HepG2 (cell line): ENCODE results near the gene OR2F1. TPM values are rescaled to one million over a fixed set of nuclear protein-coding genes. Genes with fewer than 3 reads are reported as not detected.
A peak's percentile ranks its signal among the peaks of the same experiment; 100 is the strongest.
"Not testable (repeated sequence)": the region's sequence is repeated elsewhere in the genome, so short reads cannot be mapped to it uniquely, and the experiment has no call there.

ENCODE experiments used
- ATAC-seq: fragments of 200-7000 bp; cut with Tn5 transposase; 3 replicates; pipeline ENCODE4 v1.9.1; 2020; ENCODE audit warnings: mild to moderate bottlenecking, moderate library complexity
- BruUV-seq: library from RNA; stranded (reverse); fragments of 400-500 nt; replicated peaks from 2 replicates; lab custom pipeline; 2021; lab: Mats Ljungman, UMichigan
- CTCF ChIA-PET: fragments of 300-600 bp; formaldehyde crosslinking; extraction: SDS; loops from one replicate; lab custom pipeline; 2021; ENCODE audit warnings: low total read pairs, inconsistent platforms, low intra/inter-chr PET ratio; lab: Yijun Ruan, JAX
- POLR2A ChIA-PET: fragments of 350-600 bp; sonication (Branson Sonifier 250); formaldehyde crosslinking; loops from one replicate; lab custom pipeline; 2020; ENCODE audit warnings: antibody characterized with exemption, inconsistent platforms; lab: Yijun Ruan, JAX
- DNase-seq: peaks from one replicate; pipeline ENCODE4 v3.0.0-alpha.2; 2015; ENCODE audit warnings: low spot score
- FAIRE-seq: peaks from 3 replicates; lab custom pipeline; 2011; peaks lifted over from hg19 to GRCh38; lab: Jason Lieb, UNC
- H2AFZ ChIP-seq: one replicate; pipeline ENCODE4 v1.6.1; 2011; ENCODE audit warnings: low read length, inconsistent platforms
- H3K27ac ChIP-seq: fragments of 300-600 bp; 3 replicates; pipeline ENCODE4 v1.8.0; 2011; ENCODE audit warnings: mixed run types, mild to moderate bottlenecking, mixed read lengths, low read length, inconsistent platforms; ENCODE audit not compliant: insufficient read depth; ENCODE audit errors: extremely low read length
- H3K27me3 ChIP-seq, 2 experiments: fragments of 200-600 bp in 1 of 2; 2 replicates in 1 of 2; 3 replicates in 1 of 2; pipeline versions ENCODE4 v1.6.0 to v1.8.0; 2011; ENCODE audit warnings: low read length in 2 of 2, mild to moderate bottlenecking in 2 of 2, moderate library complexity in 2 of 2, inconsistent platforms in 1 of 2; ENCODE audit not compliant: insufficient read depth in 2 of 2, control insufficient read depth in 1 of 2
- H3K36me3 ChIP-seq, 2 experiments: fragments of 200-600 bp in 1 of 2; replicated peaks in 1 of 2; 2 replicates in 1 of 2; 3 replicates in 1 of 2; pipeline versions ENCODE4 v1.5.1 to v1.8.0; 2011; ENCODE audit warnings: low read length in 2 of 2, inconsistent platforms in 1 of 2; ENCODE audit not compliant: insufficient read depth in 2 of 2, control insufficient read depth in 1 of 2
- H3K4me1 ChIP-seq: 2 replicates; pipeline ENCODE4 v1.5.1; 2012; ENCODE audit warnings: low read length, inconsistent platforms; ENCODE audit not compliant: insufficient read depth
- H3K4me2 ChIP-seq: 2 replicates; pipeline ENCODE4 v1.6.0; 2011; ENCODE audit warnings: low read depth, low read length, inconsistent platforms
- H3K4me3 ChIP-seq, 3 experiments: fragments of 200-600 bp in 1 of 3; sonication (generic), shearing (Covaris generic) in 1 of 3; replicated peaks in 1 of 3; 2 replicates each; pipeline ENCODE4 v1.5.1; 2011 to 2016; ENCODE audit warnings: low read length in 3 of 3, inconsistent platforms in 2 of 3, low read depth in 2 of 3, mild to moderate bottlenecking in 2 of 3, control low read depth in 1 of 3, mixed read lengths in 1 of 3; ENCODE audit not compliant: insufficient read depth in 1 of 3
- H3K79me2 ChIP-seq: one replicate; pipeline ENCODE4 v1.6.1; 2011; ENCODE audit warnings: low read length, inconsistent platforms; ENCODE audit not compliant: insufficient read depth
- H3K9ac ChIP-seq: 2 replicates; pipeline ENCODE4 v1.6.0; 2011; ENCODE audit warnings: mild to moderate bottlenecking, low read depth, low read length, inconsistent platforms; ENCODE audit not compliant: insufficient read depth
- H3K9me3 ChIP-seq: 2 replicates; pipeline ENCODE4 v1.5.1; 2012; ENCODE audit warnings: mild to moderate bottlenecking, low read length
- H4K20me1 ChIP-seq: 2 replicates; pipeline ENCODE4 v1.6.0; 2011; ENCODE audit warnings: inconsistent platforms, mild to moderate bottlenecking, low read length, moderate library complexity; ENCODE audit not compliant: insufficient read depth
- CEBPB ChIP-seq: IDR thresholded peaks from 2 replicates; pipeline ENCODE4 v1.6.1; 2011; ENCODE audit warnings: low read depth, low read length, improper control_type of control experiment, borderline replicate concordance
- CENPBD1 ChIP-seq: sonication (generic); formaldehyde crosslinking; IDR thresholded peaks from 2 replicates; pipeline ENCODE4 v1.8.0; 2022; ENCODE audit warnings: missing genetic modification reagents, low read depth, mild to moderate bottlenecking, borderline replicate concordance
- CTCF ChIP-seq: sonication (generic); formaldehyde crosslinking; IDR thresholded peaks from 2 replicates; pipeline ENCODE4 v1.5.0; 2020; ENCODE audit warnings: mild to moderate bottlenecking, missing genetic modification reagents, moderate library complexity
- FOXP4 ChIP-seq: sonication (generic); formaldehyde crosslinking; IDR thresholded peaks from 2 replicates; pipeline ENCODE4 v1.4.0; 2020; ENCODE audit warnings: missing genetic modification reagents
- KAT7 ChIP-seq: IDR thresholded peaks from 2 replicates; pipeline ENCODE4 v1.6.1; 2018; ENCODE audit warnings: borderline replicate concordance, missing compliant biosample characterization
- ZNF572 ChIP-seq: sonication (generic); formaldehyde crosslinking; IDR thresholded peaks from 2 replicates; pipeline ENCODE4 v1.5.1; 2020; ENCODE audit warnings: mild to moderate bottlenecking, missing genetic modification reagents
- ZSCAN31 ChIP-seq: sonication (generic); formaldehyde crosslinking; IDR thresholded peaks from 2 replicates; pipeline ENCODE4 v1.5.0; 2020; ENCODE audit warnings: low read depth, mild to moderate bottlenecking, missing genetic modification reagents
- WGBS: methylation state at CpG from one replicate; pipeline ENCODE4 v1.1.6; 2017; ENCODE audit warnings: low lambda C conversion rate; 5-methylcytosine and 5-hydroxymethylcytosine counted together
- in situ Hi-C: cut with HindIII; loops from 2 replicates; pipeline ENCODE4 v1.10.0; 2017; ENCODE audit warnings: low pct_unique_long_range_greater_than_20kb; ENCODE audit not compliant: extremely low pct_ligation_motif_present
- intact Hi-C: fragments of 100-400 bp; cut with micrococcal nuclease; formaldehyde crosslinking; loops from one replicate; pipeline ENCODE4 v1.10.0; 2022; ENCODE audit not compliant: unreplicated experiment
- polyA plus RNA-seq, 8 experiments: library from polyadenylated mRNA; depleted of rRNA in 3 of 8; stranded (reverse) in 7 of 8; unstranded in 1 of 8; fragments of >200 nt; fragmentation: Illumina TruSeq in 4 of 8; extraction: Trizol in 4 of 8; gene quantifications; 2 replicates each; pipeline versions ENCODE4 v1.2.1 to v1.2.3, GENCODE V29; 2011 to 2016; ENCODE audit warnings: low read depth in 4 of 8, missing spikeins in 1 of 8, mixed read lengths in 1 of 8; ENCODE audit not compliant: insufficient read depth in 1 of 8
- total RNA-seq, 5 experiments: library from RNA; depleted of rRNA; stranded (reverse); fragments of >200 nt; fragmentation: Illumina TruSeq; extraction: Trizol; gene quantifications; 2 replicates each; pipeline ENCODE4 v1.2.3, GENCODE V29; 2016; ENCODE audit warnings: low read depth in 1 of 5

OR2F1 gene
- total and polyA plus RNA-seq, 2 of the 13 experiments (the other 11 are each of a cell fraction or from before 2014, with no cell fraction given), result 0.36 to 1.5 TPM

- Histone ChIP-seq H4K20me1 (no peaks in the 10 kb centered on the region), H3K79me2 (no peaks in the 10 kb centered on the region), H3K4me1 (peaks cover 10% of the 10 kb centered on the region), H3K9me3 (peaks cover 18% of the 10 kb centered on the region; the same call in 1 of the 2 replicates), H3K27ac (no peak overlapping the region), H3K36me3 (no peaks in the 10 kb centered on the region), H3K27me3 (no peaks in the 10 kb centered on the region), H3K4me2 (no peak overlapping the region), H3K4me3 (no peak overlapping the region), H2AFZ (no peak overlapping the region), H3K9ac (no peak overlapping the region)
- BruUV-seq, result no TSS peak
- FAIRE-seq (no peak), DNase-seq (no peak), ATAC-seq (no peak)
- in situ Hi-C loops (no loop called here), intact Hi-C loops (no loop called here)
- CTCF ChIA-PET, result no interaction called here
- TF ChIP-seq CTCF (CRISPR knock-in tag) (no peak), CEBPB (peak; percentile 63)
- POLR2A ChIA-PET, result no interaction called here
- 94% methylated on average over 1 of the region's 1 CpG for WGBS
Measured at GRCh38 chr7:144006692-144007042, 52.0 kb downstream of the OR2F1 start.

GRCh38 chr7:144009361-144009760 is 54.7 kb downstream of the OR2F1 start:
- WGBS, result 27% methylated on average over 2 of the region's 2 CpGs
- DNase-seq (no peak), FAIRE-seq (no peak), ATAC-seq (no peak)
- intact Hi-C loops, result no loop called here
- peaks cover 18% of the 10 kb centered on the region; the same call in 1 of the 2 replicates for H3K9me3 ChIP-seq
- in situ Hi-C loops, result no loop called here
- H3K4me2 ChIP-seq, result no peak overlapping the region
- H3K27ac ChIP-seq, result no peak overlapping the region
- CTCF ChIA-PET, result no interaction called here
- H3K79me2 ChIP-seq, result no peaks in the 10 kb centered on the region
- no peak for TF ChIP-seq ZSCAN31 (CRISPR knock-in tag)
- TF ChIP-seq ZNF572 (CRISPR knock-in tag), result no peak
- TF ChIP-seq FOXP4 (CRISPR knock-in tag), result no peak
- no peak for TF ChIP-seq KAT7
- no peak for TF ChIP-seq CENPBD1 (CRISPR knock-in tag)
- no peak overlapping the region for H3K4me3 ChIP-seq
- H3K9ac ChIP-seq, result no peak overlapping the region
- H4K20me1 ChIP-seq, result no peaks in the 10 kb centered on the region
- POLR2A ChIA-PET, result no interaction called here
- no peaks in the 10 kb centered on the region for H3K27me3 ChIP-seq
- BruUV-seq, result no TSS peak
- H2AFZ ChIP-seq, result no peak overlapping the region
- H3K36me3 ChIP-seq, result no peaks in the 10 kb centered on the region
- H3K4me1 ChIP-seq, result peaks cover 10% of the 10 kb centered on the region

- H3K36me3 ChIP-seq, H2AFZ ChIP-seq, BruUV-seq, CTCF ChIA-PET, H3K9ac ChIP-seq, H3K4me3 ChIP-seq, H3K27ac ChIP-seq, FAIRE-seq, H3K79me2 ChIP-seq, ATAC-seq, H3K27me3 ChIP-seq, H3K4me2 ChIP-seq, DNase-seq, H4K20me1 ChIP-seq, in situ Hi-C loops: not testable (repeated sequence)
- peaks cover 10% of the 10 kb centered on the region for H3K4me1 ChIP-seq
- intact Hi-C loops, result loop anchor here (5.0 kb wide), 1 partner anchor 33 kb away; no protein-coding TSS in a partner anchor
- peaks cover 18% of the 10 kb centered on the region; the same call in 1 of the 2 replicates for H3K9me3 ChIP-seq
- POLR2A ChIA-PET, result interaction anchor here (1.1 kb wide), 1 partner anchor 109 kb away, joined by 3 read pairs; no protein-coding TSS in a partner anchor
Measured at GRCh38 chr7:144010061-144010460, 55.4 kb downstream of the OR2F1 start.
